D341Med (cell line): ENCODE measurements around the gene SBNO2.

Experiments
- DNase-seq: peaks from one replicate; pipeline ENCODE4 v3.0.0; 2012; ENCODE audit warnings: low spot score

Gene SBNO2

GRCh38 chr19:1070931-1071791 is 102.9 kb downstream of the SBNO2 start:
- DNase-seq: peak; percentile 74

GRCh38 chr19:1070576-1070930 is 103.5 kb downstream of the SBNO2 start:
- DNase-seq: no peak

- DNase-seq: no peak
Measured at GRCh38 chr19:1069009-1069779, 104.9 kb downstream of the SBNO2 start.

- DNase-seq: no peak
Measured at GRCh38 chr19:1068009-1069001, 105.8 kb downstream of the SBNO2 start.

DNA sequence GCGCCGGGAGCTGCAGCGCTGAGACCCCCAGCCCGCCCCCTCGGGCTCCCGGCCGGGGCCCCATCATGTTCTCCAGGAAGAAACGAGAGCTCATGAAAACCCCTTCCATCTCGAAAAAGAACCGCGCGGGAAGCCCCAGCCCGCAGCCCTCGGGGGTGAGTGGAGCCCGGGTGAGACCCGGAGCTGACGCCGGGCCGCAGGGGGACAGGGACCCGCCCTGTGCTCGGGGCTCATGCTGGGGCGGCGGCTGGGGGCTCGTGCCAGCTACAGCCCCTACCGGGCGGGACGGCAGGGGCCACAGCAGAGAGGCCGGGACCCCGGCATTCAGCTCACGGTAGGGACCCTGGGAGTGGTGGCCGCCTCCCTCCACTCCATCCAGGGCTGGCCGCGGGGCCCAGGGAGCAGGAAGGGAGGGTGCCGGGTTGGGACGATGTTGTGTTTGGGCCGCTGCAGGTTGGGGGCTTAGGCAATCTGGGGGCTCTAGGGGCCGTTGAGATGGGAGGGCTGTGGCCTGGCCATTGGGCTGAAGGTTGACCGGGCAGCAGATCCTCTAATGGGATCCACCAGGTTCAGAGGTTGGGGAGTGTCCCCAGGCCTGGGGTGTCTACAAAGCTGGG is 106.6 kb downstream of the SBNO2 start:
- peak; percentile 57 for DNase-seq

DNA sequence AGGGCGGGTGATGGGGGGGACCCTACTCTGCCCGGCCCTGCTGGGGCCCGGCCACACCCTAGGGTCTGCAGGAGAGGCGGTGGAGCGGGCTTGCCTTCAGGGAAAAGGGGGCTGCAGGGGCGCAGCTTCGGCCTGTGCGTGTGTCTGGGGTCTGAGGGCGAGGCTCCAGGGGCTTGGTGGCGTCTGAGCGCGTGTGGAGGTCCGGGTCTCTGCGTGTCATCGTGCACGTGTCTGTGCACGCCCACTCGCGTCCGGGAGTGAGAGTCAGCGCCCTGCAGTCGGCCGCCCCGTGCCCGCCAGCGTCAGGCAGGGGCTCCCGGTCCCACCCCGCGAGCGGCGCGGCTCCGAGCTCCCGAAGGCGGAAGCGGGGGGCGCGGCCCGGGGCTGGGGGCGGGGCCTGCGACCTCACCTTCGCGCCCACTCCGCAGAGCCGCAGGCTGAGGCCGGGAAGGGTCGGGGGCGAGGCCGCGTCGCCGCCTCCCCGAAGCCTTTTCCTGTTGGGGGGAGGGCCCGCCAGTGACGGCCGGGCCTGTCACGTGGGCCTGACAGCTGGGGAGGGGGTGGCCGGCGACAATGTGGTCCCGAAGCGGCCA is 107.2 kb downstream of the SBNO2 start, which contains the start of gene ARHGAP45:
Gene ARHGAP45 (plus strand): TSS at position 420 of the 593 bp plus-strand sequence. CDS start 239 bp downstream, outside the sequence.
- peak; percentile 64 for DNase-seq

- no peak for DNase-seq
Measured at GRCh38 chr19:1066251-1066747, 107.8 kb downstream of the SBNO2 start.

DNA sequence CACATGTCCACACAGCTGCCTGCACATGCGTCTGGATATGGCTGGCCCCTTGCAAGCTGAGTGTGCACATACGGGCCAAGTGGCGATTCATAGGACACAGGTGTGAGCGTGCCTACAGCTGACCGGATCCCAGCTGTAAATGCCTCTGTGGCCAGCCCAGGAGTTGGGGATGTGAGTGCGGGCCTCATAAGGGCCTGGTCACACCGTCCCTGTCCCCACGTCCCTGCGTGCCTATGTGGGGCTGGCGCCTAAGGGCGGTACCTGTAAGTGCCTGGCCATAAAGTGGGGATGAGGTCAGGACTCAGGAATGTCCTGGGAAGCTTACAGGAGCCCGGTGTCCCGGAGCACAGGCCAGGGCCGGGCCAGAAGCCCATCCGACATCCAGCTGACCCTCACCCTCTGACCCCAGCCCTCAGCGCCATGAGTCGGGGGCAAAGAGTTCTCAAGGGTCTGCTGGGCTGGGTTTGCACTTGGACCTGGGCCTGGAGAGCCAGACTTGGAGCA is 108.4 kb downstream of the SBNO2 start:
- DNase-seq: no peak

DNA sequence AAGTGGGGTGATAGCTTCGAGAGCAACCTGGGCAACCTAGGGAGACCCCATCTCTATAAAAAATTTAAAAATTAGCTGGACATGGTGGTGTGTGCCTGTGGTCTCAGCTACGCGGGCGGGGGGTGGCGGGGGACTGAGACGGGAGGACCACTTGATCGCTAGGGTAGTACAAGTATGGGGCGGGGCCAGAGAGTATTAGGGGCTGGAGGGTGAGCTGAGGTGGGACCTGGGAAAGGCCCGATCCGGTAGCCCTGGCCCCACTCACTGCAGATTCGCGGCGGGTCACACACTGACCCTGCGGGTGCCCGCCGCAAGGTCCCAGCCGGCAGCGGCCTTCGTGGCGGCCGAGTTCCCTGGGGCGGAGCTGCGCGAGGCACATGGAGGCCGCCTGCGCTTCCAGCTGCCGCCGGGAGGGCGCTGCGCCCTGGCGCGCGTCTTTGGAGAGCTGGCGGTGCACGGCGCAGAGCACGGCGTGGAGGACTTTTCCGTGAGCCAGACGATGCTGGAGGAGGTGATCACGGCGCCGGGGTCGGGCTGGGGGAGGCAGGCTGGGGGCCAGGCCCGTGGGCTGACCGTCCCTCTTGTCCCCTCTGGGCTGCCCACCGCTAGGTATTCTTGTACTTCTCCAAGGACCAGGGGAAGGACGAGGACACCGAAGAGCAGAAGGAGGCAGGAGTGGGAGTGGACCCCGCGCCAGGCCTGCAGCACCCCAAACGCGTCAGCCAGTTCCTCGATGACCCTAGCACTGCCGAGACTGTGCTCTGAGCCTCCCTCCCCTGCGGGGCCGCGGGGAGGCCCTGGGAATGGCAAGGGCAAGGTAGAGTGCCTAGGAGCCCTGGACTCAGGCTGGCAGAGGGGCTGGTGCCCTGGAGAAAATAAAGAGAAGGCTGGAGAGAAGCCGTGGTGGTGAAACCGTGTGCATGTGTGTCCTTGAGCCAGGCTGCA is 109.1 kb downstream of the SBNO2 start:
- peak; percentile 90 for DNase-seq

DNA sequence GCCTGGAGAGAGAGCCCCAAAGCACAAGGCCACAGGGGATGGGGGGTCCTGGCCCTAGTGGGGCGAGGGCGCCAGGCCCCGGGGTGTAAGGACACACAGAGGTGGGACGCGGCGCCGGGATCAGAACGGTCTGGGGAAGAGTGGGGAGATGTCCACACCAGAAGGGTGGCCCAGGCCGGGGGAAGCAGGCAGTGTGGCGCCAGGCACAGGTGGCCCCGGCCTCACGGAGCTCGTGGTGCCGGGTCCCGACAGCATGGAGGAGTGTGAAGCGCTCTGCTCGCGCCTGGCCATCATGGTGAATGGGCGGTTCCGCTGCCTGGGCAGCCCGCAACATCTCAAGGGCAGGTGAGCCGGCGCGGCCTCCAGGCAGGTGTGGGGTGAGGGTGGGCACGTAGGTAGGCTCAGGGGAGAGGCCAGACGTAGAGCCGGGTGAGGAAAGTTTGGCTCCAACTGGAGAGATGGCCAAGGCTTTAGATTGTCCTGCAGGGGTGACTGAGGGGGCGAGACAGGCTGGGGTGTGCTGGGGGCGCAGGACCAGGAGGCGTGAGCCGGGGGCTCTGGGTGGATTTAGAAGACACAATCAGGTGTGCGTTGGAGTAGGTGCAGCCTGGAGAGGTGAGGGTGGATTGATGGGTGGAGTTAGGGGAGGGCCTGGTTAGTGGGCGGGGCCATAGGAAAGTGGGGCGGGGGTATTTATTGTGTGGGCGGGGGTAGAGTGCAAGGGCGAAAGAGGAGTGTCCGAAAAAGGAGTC is 110.0 kb downstream of the SBNO2 start:
- no peak for DNase-seq

DNA sequence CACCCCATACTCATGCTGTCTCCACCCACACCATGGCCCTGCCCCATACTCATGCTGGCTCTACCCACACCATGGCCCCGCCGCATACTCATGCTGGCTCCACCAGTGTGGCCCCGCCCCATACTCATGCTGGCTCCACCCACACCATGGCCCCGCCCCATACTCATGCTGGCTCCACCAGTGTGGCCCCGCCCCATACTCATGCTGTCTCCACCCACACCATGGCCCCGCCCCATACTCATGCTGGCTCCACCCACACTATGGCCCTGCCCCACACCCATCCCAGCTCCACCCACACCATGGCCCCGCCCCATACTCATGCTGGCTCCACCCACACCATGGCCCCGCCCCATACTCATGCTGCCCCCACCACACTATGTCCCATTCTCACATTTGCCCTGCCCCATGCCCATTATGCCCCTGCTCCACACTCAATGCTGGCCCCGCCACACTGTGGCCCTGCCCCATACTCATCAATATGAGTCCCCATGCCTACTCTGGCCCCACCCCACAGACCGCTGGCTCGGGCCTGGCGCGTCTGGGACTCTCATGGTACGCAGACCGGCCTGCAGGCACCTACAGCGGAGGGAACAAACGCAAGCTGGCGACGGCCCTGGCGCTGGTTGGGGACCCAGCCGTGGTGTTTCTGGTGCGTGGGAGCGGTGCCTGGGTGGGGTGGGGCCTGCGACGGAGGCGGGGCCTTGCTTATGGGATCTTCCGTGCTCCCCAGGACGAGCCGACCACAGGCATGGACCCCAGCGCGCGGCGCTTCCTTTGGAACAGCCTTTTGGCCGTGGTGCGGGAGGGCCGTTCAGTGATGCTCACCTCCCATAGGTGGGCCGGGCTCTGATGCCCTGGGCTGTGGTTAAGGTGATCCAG is 110.8 kb downstream of the SBNO2 start:
- no peak for DNase-seq

DNA sequence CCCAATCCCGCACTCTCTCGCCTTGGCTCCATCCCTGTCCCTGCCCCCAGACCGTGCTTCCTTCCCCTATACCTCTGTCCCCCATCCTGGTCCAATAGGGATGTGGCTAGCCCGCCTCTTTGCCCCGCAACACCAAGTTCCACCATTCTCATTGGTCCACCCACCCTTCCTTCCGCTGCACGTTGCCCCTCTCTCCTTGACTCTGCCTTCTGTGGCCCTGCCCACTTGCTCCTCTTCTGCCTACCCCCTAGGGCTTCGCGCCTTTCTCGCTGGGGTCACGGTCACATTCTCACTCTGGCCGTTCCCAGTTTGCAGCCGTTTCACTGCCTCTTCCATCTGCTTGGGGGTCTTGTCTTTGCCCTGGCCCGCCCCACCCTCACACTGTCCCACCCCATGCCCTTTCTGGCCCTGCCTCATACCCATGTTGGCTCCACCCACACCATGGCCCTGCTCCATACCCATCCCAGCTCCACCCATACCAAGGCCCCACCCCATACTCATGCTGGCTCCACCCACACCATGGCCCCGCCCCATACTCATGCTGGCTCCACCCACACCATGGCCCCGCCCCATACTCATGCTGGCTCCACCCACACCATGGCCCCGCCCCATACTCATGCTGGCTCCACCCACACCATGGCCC is 111.6 kb downstream of the SBNO2 start:
- DNase-seq: no peak

DNA sequence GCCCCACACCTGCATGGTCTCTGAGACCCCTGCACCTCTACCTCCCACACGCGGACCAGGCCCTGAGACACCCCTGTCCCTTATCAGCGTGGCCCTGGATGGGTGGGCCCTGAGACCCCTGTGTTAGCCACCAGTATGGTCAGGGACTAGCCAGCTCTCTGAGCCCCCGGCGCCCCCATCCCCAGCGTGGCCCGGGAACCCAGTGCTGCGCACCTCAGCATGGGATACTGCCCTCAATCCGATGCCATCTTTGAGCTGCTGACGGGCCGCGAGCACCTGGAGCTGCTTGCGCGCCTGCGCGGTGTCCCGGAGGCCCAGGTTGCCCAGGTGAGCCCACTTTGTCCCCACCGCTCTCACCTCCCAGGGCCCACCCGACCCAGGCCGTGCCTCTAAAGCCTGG is 112.1 kb downstream of the SBNO2 start:
- no peak for DNase-seq

GRCh38 chr19:1060689-1061088 is 113.4 kb downstream of the SBNO2 start:
- no peak for DNase-seq

DNA sequence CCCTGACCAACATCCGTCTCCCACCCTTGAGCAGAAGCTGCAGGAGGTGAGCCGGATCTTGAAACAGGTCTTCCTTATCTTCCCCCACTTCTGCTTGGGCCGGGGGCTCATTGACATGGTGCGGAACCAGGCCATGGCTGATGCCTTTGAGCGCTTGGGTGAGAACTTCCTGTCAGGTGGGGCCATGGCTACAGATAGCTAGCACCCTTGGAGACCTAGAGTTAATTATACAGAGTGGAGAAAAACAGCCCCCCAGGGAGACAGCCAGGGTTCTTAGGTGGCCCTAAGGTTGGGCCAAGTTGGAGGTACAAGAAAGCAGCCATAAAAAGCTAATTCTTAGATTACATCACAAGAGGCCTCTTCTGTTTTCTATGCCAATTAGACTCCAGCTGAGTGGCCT is 116.0 kb downstream of the SBNO2 start:
- DNase-seq: no peak
